GM13977 (cell line): Measurements from ENCODE around the gene SPIB.

ENCODE experiments used
- DNase-seq: peaks from one replicate; pipeline ENCODE4 v3.0.0; 2012; ENCODE audit warnings: low spot score
- in situ Hi-C: fragments of 300-500 bp; cut with MboI; formaldehyde crosslinking; loops from one replicate; pipeline ENCODE4 v1.12.0; 2022; ENCODE audit warnings: low sequenced_read_pairs, low pct_unique_long_range_greater_than_20kb, mixed read lengths, inconsistent platforms; ENCODE audit not compliant: unreplicated experiment
- TF ChIP-seq, protein P1 (sequence below): IDR thresholded peaks from 2 replicates; pipeline ENCODE4 v1.5.1; 2012; ENCODE audit warnings: mild to moderate bottlenecking, control low read depth; ENCODE audit not compliant: insufficient read depth; ENCODE audit errors: extremely low read depth, missing control alignments

SPIB gene

DNA sequence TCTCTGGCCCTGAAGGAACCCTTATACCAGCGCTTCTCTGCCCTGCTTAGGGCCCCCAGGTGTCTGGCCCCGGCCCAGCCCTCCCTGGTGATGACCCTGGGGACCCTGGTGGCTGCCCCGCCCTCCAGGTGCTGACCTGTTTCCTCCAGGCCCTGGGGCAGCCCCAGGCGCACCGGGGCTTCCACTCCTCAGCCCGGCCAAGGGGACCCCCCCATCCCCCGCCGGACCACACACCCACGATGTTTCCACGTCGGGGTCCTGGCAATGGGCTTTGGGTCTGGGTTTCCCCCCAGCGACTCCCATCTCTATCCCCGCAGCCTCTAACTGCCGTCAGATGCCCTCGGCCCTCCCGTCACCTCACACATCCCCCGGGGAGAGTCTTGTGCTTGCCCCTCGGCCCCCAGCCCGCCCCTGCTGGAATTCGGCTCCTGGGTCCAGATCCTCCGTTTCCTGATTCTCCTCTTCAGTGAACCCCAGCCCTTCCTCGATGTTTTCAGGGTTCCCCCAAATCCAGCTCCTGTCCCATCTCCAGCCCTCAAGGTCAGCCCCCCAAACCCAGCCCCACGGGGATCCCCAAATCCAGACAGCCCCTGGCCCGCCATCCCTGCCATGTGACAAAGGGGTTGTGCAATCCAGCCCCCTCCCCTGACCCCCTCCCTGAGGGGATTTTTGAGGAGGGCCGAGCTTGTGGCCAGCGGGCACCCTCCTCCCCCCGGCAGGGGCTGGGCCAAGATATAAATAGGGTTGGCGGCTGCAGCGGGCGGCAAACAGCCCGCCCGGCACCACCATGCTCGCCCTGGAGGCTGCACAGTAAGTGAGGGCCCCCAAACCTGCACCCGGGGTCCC lies at the start of gene SPIB:
Gene SPIB (plus strand): TSS at position 763 of the 846 bp plus-strand sequence. CDS start 25 bp downstream, at position 788.
- DNase-seq: peak; percentile 74
- TF ChIP-seq, protein P1, sequence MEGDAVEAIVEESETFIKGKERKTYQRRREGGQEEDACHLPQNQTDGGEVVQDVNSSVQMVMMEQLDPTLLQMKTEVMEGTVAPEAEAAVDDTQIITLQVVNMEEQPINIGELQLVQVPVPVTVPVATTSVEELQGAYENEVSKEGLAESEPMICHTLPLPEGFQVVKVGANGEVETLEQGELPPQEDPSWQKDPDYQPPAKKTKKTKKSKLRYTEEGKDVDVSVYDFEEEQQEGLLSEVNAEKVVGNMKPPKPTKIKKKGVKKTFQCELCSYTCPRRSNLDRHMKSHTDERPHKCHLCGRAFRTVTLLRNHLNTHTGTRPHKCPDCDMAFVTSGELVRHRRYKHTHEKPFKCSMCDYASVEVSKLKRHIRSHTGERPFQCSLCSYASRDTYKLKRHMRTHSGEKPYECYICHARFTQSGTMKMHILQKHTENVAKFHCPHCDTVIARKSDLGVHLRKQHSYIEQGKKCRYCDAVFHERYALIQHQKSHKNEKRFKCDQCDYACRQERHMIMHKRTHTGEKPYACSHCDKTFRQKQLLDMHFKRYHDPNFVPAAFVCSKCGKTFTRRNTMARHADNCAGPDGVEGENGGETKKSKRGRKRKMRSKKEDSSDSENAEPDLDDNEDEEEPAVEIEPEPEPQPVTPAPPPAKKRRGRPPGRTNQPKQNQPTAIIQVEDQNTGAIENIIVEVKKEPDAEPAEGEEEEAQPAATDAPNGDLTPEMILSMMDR: no peak
- in situ Hi-C loops: no loop called here

DNA sequence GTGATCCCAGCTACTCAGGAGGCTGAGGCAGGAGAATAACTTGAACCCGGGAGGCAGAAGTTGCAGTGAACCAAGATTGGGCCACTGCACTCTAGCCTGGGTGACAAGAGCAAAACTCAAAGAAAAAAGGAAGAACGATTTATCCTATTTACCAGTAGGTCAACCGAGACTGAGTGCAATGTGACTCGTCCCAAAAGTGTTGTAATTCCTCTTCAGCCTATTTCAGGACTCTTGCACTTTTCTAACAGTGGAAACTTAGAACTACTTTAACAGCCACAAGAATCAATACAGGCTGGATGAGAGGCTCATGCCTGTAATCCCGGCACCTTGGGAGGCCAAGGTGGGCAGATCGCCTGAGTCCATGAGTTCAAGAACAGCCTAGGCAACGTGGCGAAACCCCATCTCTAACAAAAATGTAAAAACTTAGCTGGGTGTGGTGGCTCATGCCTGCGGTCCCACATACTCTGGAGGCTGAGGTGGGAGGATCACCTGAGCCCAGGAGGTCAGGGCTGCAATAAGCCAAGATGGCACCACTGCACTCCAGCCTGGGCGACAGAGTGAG lies 46.7 kb upstream of the SPIB start:
- TF ChIP-seq, protein P1: no peak
- in situ Hi-C loops: loop anchor here (25.0 kb wide), 1 partner anchor 415 kb away; the partner anchor contains the start of gene ACP4
- DNase-seq: no peak

DNA sequence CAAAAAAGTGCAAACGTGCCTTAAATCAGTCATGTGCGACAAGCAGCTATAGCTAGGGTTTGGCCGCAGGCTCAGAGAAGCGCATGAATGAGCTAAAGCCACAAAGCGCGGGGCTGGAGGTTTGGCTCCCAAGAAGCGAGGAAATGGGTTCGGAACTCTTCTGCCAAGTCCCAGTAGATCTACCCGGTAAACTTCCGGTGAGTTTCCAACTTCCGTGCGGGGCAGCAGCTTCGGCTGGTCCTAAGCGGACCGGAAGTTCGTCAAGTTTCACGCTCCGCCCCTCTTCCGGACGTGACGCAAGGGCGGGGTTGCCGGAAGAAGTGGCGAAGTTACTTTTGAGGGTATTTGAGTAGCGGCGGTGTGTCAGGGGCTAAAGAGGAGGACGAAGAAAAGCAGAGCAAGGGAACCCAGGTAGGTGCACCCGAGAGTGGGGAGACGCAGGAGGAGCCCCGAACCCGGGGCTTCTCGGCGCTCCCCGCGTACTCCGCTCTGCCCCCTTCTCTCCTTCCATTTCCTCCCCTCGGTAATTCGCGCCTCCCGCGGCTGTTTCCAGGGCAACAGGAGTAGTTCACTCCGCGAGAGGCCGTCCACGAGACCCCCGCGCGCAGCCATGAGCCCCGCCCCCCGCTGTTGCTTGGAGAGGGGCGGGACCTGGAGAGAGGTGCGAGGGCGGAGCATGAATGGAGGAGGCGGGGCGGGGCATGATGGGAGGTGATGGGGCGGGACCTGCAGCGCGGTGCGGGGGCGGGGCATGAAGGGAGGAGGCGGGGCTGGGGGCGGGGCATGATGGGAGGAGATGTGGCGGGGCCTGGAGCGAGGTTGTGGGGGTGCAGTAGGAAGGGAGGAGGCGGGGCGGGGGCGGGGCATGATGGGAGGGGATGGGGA lies 42.3 kb upstream of the SPIB start, which contains the start of gene NR1H2:
Gene NR1H2 (plus strand): TSS at position 292 of the 885 bp plus-strand sequence. CDS start 1,149 bp downstream, outside the sequence.
- DNase-seq: peak; percentile 90
- TF ChIP-seq, protein P1: no peak
- in situ Hi-C loops: no loop called here

DNA sequence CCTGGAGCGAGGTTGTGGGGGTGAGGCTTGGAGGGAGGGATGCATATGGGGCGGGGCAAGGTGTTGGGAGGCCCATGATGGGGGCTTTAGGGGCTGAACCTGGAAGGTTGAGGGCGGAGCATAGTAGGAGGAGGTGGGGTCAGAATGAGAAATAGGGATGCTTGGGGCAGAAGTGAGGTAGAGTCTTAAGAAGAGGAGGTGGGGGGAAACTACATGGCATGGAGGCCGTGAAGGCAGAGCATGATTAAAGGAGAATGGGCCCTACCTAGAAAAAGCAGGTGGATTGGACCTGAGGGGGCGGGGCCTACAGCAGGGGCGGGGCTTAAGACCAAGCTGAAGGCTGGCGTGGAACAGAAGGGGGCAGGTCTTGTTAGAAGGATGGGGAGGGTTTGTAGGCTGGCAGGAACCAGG lies 41.7 kb upstream of the SPIB start:
- peak; percentile 47 for DNase-seq
- in situ Hi-C loops: no loop called here
- TF ChIP-seq, protein P1: no peak

DNA sequence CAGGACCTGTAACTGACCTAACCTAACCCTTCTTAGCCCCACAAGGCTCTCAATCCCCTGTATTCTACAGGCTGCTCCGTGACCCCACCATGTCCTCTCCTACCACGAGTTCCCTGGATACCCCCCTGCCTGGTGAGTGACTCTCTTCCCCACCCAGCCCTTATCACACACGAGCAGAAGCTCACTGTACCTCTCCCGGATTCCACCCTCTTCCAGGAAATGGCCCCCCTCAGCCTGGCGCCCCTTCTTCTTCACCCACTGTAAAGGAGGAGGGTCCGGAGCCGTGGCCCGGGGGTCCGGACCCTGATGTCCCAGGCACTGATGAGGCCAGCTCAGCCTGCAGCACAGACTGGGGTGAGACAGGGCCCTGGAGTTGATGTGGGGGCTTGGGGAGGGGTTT lies 41.2 kb upstream of the SPIB start:
- DNase-seq: no peak
- in situ Hi-C loops: no loop called here
- TF ChIP-seq, protein P1: no peak
